Stomach (tissue), 4 donors: ENCODE data around the gene SMIM1.

Experiments
- CTCF ChIP-seq, 7 experiments: fragments of 450-650 bp in 4 of 7; fragments of 200-600 bp in 3 of 7; sonication (generic) in 3 of 7; IDR thresholded peaks; one replicate each; pipeline ENCODE4 v1.5.1; 2016 to 2019; ENCODE audit warnings: antibody characterized with exemption in 7 of 7, control low read depth in 2 of 7, mild to moderate bottlenecking in 1 of 7
- EP300 ChIP-seq: sonication (generic); formaldehyde crosslinking; IDR thresholded peaks from one replicate; pipeline ENCODE4 v1.6.1; 2017; ENCODE audit warnings: antibody characterized with exemption
- POLR2A ChIP-seq, 4 donors: fragments of 450-650 bp; IDR thresholded peaks; one replicate each; pipeline ENCODE4 v1.6.1; 2016; ENCODE audit warnings: antibody characterized with exemption in 4 of 4, control low read depth in 2 of 4, mild to moderate bottlenecking in 1 of 4, moderate library complexity in 1 of 4
- POLR2AphosphoS5 ChIP-seq, 3 donors: sonication (generic); formaldehyde crosslinking; IDR thresholded peaks; one replicate each; pipeline ENCODE4 v1.6.1; 2016; ENCODE audit warnings: antibody characterized with exemption in 3 of 3

DNA sequence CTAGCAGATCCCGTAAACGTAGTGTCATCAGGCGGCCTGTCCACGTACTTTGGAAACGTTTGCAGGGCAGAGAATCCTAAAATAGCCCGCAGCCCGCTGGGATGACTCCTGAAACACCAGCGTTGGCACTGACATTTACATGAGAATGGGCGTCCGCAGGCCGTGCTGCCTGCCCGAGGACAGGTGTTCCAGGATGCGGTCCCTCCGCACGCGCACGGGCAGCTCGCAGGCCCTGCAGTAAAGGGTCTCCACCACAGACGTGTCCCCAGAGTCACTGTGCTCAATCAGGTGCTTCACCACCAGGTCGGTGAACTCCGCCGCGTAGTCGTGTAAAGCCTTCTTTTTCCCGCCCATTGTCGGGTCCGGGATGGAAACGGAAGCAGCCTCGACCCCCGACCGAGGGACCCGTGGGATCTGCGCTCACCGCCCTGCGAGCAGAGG lies 26.1 kb upstream of the SMIM1 start:
- no peak for TF ChIP-seq CTCF (IDR thresholded peaks at IDR 0.05)
- TF ChIP-seq POLR2A (IDR thresholded peaks at IDR 0.05), result no peak
- no peak for TF ChIP-seq EP300
- TF ChIP-seq POLR2AphosphoS5 (IDR thresholded peaks at IDR 0.05), result no peak
